SH-SY5Y (cell line): ENCODE results near the gene BAZ2B.

ENCODE experiments used
- GATA2 ChIP-seq: IDR thresholded peaks from 2 replicates; pipeline ENCODE4 v1.6.1; 2011; ENCODE audit warnings: mild to moderate bottlenecking, low read depth, low read length
- GATA3 ChIP-seq: IDR thresholded peaks from 2 replicates; pipeline ENCODE4 v1.6.1; 2011; ENCODE audit warnings: low read depth, mild to moderate bottlenecking, low read length, moderate library complexity

- TF ChIP-seq GATA3 = no peak
- TF ChIP-seq GATA2 = no peak
Observed at GRCh38 chr2:159609811-159610549, 6.4 kb downstream of the BAZ2B start.
